AG04450 (cell line): ENCODE results near the gene GPR157. TPM values are rescaled to one million over a fixed set of nuclear protein-coding genes. Genes with fewer than 3 reads are reported as not detected.

ENCODE experiments used
- CTCF ChIA-PET: fragments of 300-600, 350-600 bp; formaldehyde crosslinking; extraction: SDS; loops from one replicate; lab custom pipeline; 2022; ENCODE audit warnings: antibody characterized with exemption, inconsistent platforms; lab: Charles Lee
- POLR2A ChIA-PET: fragments of 350-600 bp; formaldehyde crosslinking; extraction: SDS; loops from one replicate; lab custom pipeline; 2021; ENCODE audit warnings: antibody characterized with exemption, inconsistent platforms; lab: Yijun Ruan, JAX
- DNase-seq: peaks from one replicate; pipeline ENCODE4 v3.0.0-alpha.2; 2011; ENCODE audit warnings: low read depth, low spot score
- H3K27ac ChIP-seq: one replicate; pipeline ENCODE4 v1.5.1; 2012; ENCODE audit warnings: low read depth, low read length, control low read depth
- H3K27me3 ChIP-seq: one replicate; pipeline ENCODE4 v1.6.0; 2012; ENCODE audit warnings: low read length; ENCODE audit not compliant: control insufficient read depth, insufficient read depth
- H3K4me3 ChIP-seq: 2 replicates; pipeline ENCODE4 v1.5.1; 2011; ENCODE audit warnings: mild to moderate bottlenecking, low read depth, low read length, control low read depth
- H3K9me3 ChIP-seq: 2 replicates; pipeline ENCODE4 v1.5.1; 2012; ENCODE audit warnings: low read length; ENCODE audit not compliant: control insufficient read depth, insufficient read depth
- polyA plus RNA-seq: library from polyadenylated mRNA; depleted of rRNA; stranded (reverse); fragments of >200 nt; gene quantifications from 2 replicates; pipeline ENCODE4 v1.2.3, GENCODE V29; 2011
- TF ChIP-seq, protein P1 (sequence below): IDR thresholded peaks from 2 replicates; pipeline ENCODE4 v1.5.1; 2011; ENCODE audit warnings: low read depth, low read length, control low read depth, inconsistent platforms

The GPR157 gene
- polyA plus RNA-seq, 1 experiment: 1.1 TPM

DNA sequence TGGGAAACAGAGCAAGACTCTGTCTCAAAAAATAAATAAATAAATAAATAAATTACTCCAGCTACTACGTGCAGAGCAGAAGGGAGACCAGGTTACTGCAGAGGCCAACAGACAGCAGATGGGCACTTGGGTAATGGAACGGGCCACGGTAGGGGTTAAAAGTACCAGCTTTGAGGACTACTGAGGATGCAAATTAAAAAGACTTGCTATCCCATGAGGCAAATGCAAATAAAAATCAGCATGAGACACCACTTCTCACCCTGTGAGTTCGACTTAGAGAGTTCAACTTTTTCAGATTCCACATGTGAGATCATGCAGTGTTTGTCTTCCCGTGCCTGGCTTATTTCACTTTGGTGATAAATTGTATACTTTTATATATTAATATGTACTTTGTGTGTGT, 66.1 kb downstream of the GPR157 start:
- Histone ChIP-seq H3K9me3 (no peaks in the 10 kb centered on the region; the same call in 1 of the 2 replicates), H3K4me3 (no peak overlapping the region), H3K27me3 (no peaks in the 10 kb centered on the region), H3K27ac (no peak overlapping the region)
- POLR2A ChIA-PET: no interaction called here
- TF ChIP-seq, protein P1, sequence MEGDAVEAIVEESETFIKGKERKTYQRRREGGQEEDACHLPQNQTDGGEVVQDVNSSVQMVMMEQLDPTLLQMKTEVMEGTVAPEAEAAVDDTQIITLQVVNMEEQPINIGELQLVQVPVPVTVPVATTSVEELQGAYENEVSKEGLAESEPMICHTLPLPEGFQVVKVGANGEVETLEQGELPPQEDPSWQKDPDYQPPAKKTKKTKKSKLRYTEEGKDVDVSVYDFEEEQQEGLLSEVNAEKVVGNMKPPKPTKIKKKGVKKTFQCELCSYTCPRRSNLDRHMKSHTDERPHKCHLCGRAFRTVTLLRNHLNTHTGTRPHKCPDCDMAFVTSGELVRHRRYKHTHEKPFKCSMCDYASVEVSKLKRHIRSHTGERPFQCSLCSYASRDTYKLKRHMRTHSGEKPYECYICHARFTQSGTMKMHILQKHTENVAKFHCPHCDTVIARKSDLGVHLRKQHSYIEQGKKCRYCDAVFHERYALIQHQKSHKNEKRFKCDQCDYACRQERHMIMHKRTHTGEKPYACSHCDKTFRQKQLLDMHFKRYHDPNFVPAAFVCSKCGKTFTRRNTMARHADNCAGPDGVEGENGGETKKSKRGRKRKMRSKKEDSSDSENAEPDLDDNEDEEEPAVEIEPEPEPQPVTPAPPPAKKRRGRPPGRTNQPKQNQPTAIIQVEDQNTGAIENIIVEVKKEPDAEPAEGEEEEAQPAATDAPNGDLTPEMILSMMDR: no peak
- DNase-seq: no peak
- CTCF ChIA-PET: no interaction called here

DNA sequence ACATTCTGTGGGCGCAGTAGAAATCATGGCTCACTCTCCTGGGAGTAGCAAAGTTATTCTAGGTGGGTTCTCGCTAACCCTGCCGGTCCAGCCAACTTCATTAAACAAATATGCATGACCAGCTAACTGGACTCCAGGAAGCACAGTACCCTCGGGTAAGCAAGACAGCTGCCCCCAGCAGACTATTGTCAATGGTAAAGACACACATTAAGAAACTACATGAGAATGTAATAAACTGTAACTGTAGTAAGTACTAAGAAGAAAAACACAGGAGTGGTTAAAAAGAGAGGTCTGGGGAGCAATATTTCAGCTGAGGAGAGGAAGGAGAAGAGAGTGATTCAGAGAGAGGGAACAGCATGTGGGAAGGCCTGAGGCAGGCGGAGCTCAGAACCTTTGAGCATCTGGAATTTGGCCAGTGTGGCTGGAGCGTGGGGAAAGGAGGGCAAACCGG, 66.9 kb downstream of the GPR157 start:
- CTCF ChIA-PET: interaction anchor here (1.3 kb wide), 1 partner anchor 57 kb away, joined by 9 read pairs; no protein-coding TSS in a partner anchor
- no peak overlapping the region for H3K4me3 ChIP-seq
- no peak overlapping the region for H3K27ac ChIP-seq

DNA sequence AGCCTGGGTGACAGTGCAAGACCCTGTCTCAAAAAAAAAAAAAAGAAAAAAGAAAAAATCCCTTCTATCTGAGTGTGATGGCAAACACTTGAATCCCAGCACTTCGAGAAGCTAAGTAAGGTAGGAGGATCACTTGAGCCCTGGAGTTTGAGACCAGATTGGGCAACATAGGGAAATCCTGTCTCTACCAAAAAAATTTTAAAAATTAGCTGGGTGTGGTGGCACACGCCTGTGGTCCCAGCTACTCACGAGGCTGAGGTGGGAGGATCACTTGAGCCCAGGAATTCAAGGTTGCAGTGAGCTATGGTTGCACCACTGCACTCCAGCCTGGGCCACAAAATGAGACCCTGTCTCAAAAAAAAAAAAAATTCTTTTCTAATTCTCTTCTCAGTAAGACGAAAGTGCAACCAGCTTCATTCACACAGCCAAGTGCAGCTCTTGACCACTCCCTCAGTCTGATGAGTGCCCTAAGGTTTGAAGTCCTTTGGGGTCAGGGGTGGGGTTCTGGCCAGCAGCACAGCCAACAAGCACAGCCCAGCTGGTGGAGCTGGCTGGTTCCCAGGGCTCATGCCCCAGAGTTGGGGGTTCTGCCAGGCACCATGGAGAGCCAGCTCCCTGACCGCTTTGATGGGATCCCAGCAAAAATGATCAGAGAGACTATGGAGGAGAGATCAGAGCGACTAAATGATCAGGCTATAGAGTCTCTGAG, 67.5 kb downstream of the GPR157 start:
- no peak overlapping the region for H3K27ac ChIP-seq

More for the DNA sequence above, 66.9 kb downstream of the GPR157 start:
- TF ChIP-seq, protein P1: no peak
- POLR2A ChIA-PET: no interaction called here
- no peak for DNase-seq
- H3K27me3 ChIP-seq: no peaks in the 10 kb centered on the region
- H3K9me3 ChIP-seq: no peaks in the 10 kb centered on the region; the same call in 1 of the 2 replicates

DNA sequence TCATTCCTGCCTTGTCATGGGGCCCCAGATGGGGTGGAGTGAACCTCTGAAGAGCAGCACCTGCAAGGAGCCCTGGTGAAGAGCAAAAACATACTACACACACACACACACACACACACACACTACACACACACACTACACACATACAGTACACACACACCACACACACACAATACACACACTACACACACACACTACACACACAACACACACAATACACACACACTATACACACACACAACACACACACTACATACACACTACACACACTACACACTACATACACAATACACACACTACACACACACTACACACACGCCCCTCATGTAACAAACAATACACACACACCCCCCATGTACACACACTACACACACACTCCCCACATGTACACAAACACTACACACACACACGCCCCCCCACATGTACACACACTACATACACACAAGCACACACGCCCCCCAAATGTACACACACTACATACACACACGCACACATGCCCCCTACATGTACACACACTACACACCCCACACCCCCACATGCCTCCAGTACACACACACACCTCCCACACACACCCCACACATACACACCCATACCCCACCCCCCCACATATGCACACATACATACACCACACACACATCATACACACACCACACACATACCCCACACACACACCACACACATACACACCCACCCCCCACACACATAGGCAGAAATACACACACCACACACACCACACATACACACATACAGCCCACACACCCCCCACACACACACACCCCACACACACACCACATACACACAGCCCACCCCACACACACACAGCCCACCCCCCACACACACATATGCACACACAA, 68.8 kb downstream of the GPR157 start:
- H3K27me3 ChIP-seq: no peaks in the 10 kb centered on the region
- CTCF ChIA-PET: no interaction called here
- TF ChIP-seq, protein P1: no peak
- POLR2A ChIA-PET: interaction anchor here (0.6 kb wide), 1 partner anchor 165 kb away, joined by 6 read pairs; no protein-coding TSS in a partner anchor
- DNase-seq: no peak
- H3K9me3 ChIP-seq: no peaks in the 10 kb centered on the region
- H3K4me3 ChIP-seq: no peak overlapping the region
- H3K27ac ChIP-seq: no peak overlapping the region

More for the DNA sequence above, 67.5 kb downstream of the GPR157 start:
- CTCF ChIA-PET: interaction anchor here (0.5 to 1.3 kb wide), 2 partner anchors 56 to 611 kb away, joined by 3 to 9 read pairs; no protein-coding TSS in a partner anchor
- Histone ChIP-seq H3K4me3 (no peak overlapping the region), H3K9me3 (no peaks in the 10 kb centered on the region), H3K27me3 (no peaks in the 10 kb centered on the region)
- TF ChIP-seq, protein P1: no peak
- POLR2A ChIA-PET: interaction anchor here (0.7 kb wide), 1 partner anchor 527 kb away, joined by 3 read pairs; no protein-coding TSS in a partner anchor
- no peak for DNase-seq
